ENCODE data around the gene PDGFA. TPM values are rescaled to one million over a fixed set of nuclear protein-coding genes. Genes with fewer than 3 reads are reported as not detected.

The PDGFA gene
- total RNA-seq, 1 experiment from 2014 or later = 18.4 TPM

- Histone ChIP-seq H3K9me2 (replicated peaks; ENCODE audit: low read length) (no peaks in the 10 kb centered on the region), H3K36me3 (ENCODE audit: low read depth, low read length) (no peaks in the 10 kb centered on the region), H3K4me3 (ENCODE audit: low read length) (no peak overlapping the region), H3K4me2 (ENCODE audit: low read length) (no peak overlapping the region), H3F3A (ENCODE audit: low read length, unreplicated experiment) (no peaks in the 10 kb centered on the region), H3K79me2 (ENCODE audit: low read length) (no peaks in the 10 kb centered on the region), H3K9me3 (ENCODE audit: low read length) (no peaks in the 10 kb centered on the region), H4K20me1 (ENCODE audit: low read length) (no peaks in the 10 kb centered on the region), H3K27ac (ENCODE audit: low read length) (no peak overlapping the region), H2AFZ (ENCODE audit: low read length) (no peak overlapping the region), H3K4me1 (ENCODE audit: insufficient read depth, low read length) (no peaks in the 10 kb centered on the region), H3K9ac (ENCODE audit: low read length) (no peak overlapping the region), H3K27me3 (ENCODE audit: low read length) (no peaks in the 10 kb centered on the region)
- DNase-seq = no peak
- no TSS peak for BruUV-seq (replicated peaks)
- ATAC-seq = no peak
- no peak for TF ChIP-seq EZH2phosphoT487 (IDR thresholded peaks at IDR 0.05; ENCODE audit: borderline replicate concordance, low read length)
- CTCF ChIA-PET = no interaction called here
- POLR2A ChIA-PET (ENCODE audit: unreplicated experiment) = no interaction called here
- intact Hi-C loops (cut with micrococcal nuclease) = no loop called here
Observed at GRCh38 chr7:567305-567883, 47.7 kb upstream of the PDGFA start.

GRCh38 chr7:566100-566499 is 46.5 kb upstream of the PDGFA start:
- H3K9ac ChIP-seq (ENCODE audit: low read length) = no peak overlapping the region
- H3K27me3 ChIP-seq (ENCODE audit: low read length) = no peaks in the 10 kb centered on the region
- no peaks in the 10 kb centered on the region for H3K79me2 ChIP-seq (ENCODE audit: low read length)
- BruUV-seq (replicated peaks) = no TSS peak
- no peak overlapping the region for H3K4me2 ChIP-seq (ENCODE audit: low read length)
- TF ChIP-seq CTCF (conservative IDR thresholded peaks at IDR 0.05; ENCODE audit: low read depth, low read length) (no peak), EZH2 (IDR thresholded peaks at IDR 0.05; ENCODE audit: low read length, unreplicated experiment) (no peak), EZH2phosphoT487 (IDR thresholded peaks at IDR 0.05; ENCODE audit: borderline replicate concordance, low read length) (no peak)
- DNase-seq = no peak
- intact Hi-C loops (cut with micrococcal nuclease) = no loop called here
- H3K36me3 ChIP-seq (ENCODE audit: low read depth, low read length) = no peaks in the 10 kb centered on the region
- H3K9me2 ChIP-seq (replicated peaks; ENCODE audit: low read length) = no peaks in the 10 kb centered on the region
- ChIA-PET POLR2A (ENCODE audit: unreplicated experiment) (no interaction called here), CTCF (no interaction called here)
- no peaks in the 10 kb centered on the region for H4K20me1 ChIP-seq (ENCODE audit: low read length)
- no peak overlapping the region for H3K4me3 ChIP-seq (ENCODE audit: low read length)
- no peaks in the 10 kb centered on the region for H3F3A ChIP-seq (ENCODE audit: low read length, unreplicated experiment)
- no peaks in the 10 kb centered on the region for H3K4me1 ChIP-seq (ENCODE audit: insufficient read depth, low read length)
- no peak overlapping the region for H3K27ac ChIP-seq (ENCODE audit: low read length)
- no peaks in the 10 kb centered on the region for H3K9me3 ChIP-seq (ENCODE audit: low read length)
- ATAC-seq = no peak
- H2AFZ ChIP-seq (ENCODE audit: low read length) = no peak overlapping the region

GRCh38 chr7:564176-564865 is 44.7 kb upstream of the PDGFA start:
- ChIA-PET CTCF (no interaction called here), POLR2A (ENCODE audit: unreplicated experiment) (no interaction called here)
- no peaks in the 10 kb centered on the region for H4K20me1 ChIP-seq (ENCODE audit: low read length)
- no peak overlapping the region for H3K4me2 ChIP-seq (ENCODE audit: low read length)
- DNase-seq (no peak), ATAC-seq (no peak)
- H3K36me3 ChIP-seq (ENCODE audit: low read depth, low read length) = no peaks in the 10 kb centered on the region
- H3F3A ChIP-seq (ENCODE audit: low read length, unreplicated experiment) = no peaks in the 10 kb centered on the region
- H3K4me3 ChIP-seq (ENCODE audit: low read length) = no peak overlapping the region
- H3K27ac ChIP-seq (ENCODE audit: low read length) = no peak overlapping the region
- no peak overlapping the region for H3K9ac ChIP-seq (ENCODE audit: low read length)
- no peaks in the 10 kb centered on the region for H3K9me2 ChIP-seq (replicated peaks; ENCODE audit: low read length)
- TF ChIP-seq CTCF (conservative IDR thresholded peaks at IDR 0.05; ENCODE audit: low read depth, low read length) (no peak), EZH2 (IDR thresholded peaks at IDR 0.05; ENCODE audit: low read length, unreplicated experiment) (no peak), EZH2phosphoT487 (IDR thresholded peaks at IDR 0.05; ENCODE audit: borderline replicate concordance, low read length) (no peak)
- no peaks in the 10 kb centered on the region for H3K27me3 ChIP-seq (ENCODE audit: low read length)
- H3K79me2 ChIP-seq (ENCODE audit: low read length) = no peaks in the 10 kb centered on the region
- intact Hi-C loops (cut with micrococcal nuclease) = no loop called here
- H2AFZ ChIP-seq (ENCODE audit: low read length) = no peak overlapping the region
- BruUV-seq (replicated peaks) = no TSS peak
- H3K4me1 ChIP-seq (ENCODE audit: insufficient read depth, low read length) = no peaks in the 10 kb centered on the region
- H3K9me3 ChIP-seq (ENCODE audit: low read length) = no peaks in the 10 kb centered on the region

All from PC-3 (cell line).